ENCODE results near the gene OSBPL2. TPM values are rescaled to one million over a fixed set of nuclear protein-coding genes. Genes with fewer than 3 reads are reported as not detected.

The OSBPL2 gene
- total RNA-seq, 1 donor from 2014 or later, result 56.7 TPM

- TF ChIP-seq CTCF (IDR thresholded peaks at IDR 0.05; ENCODE audit: unreplicated experiment), result no peak
- Mint-ChIP-seq H3K27ac (no peak overlapping the region), H3K36me3 (ENCODE audit: insufficient read depth) (no peaks in the 10 kb centered on the region), H3K9me3 (ENCODE audit: low read depth) (no peaks in the 10 kb centered on the region), H3K27me3 (peaks cover 6% of the 10 kb centered on the region), H3K4me3 (ENCODE audit: low read depth) (no peak overlapping the region), H3K4me1 (ENCODE audit: low read depth) (peaks cover 6% of the 10 kb centered on the region)
- DNase-seq (ENCODE audit: low spot score, unreplicated experiment), result no peak
These were observed 30.1 kb upstream of the OSBPL2 start for GRCh38 chr20:62208061-62208794.

- Mint-ChIP-seq H3K27ac (no peak overlapping the region), H3K4me3 (ENCODE audit: low read depth) (no peak overlapping the region), H3K9me3 (ENCODE audit: low read depth) (no peaks in the 10 kb centered on the region), H3K4me1 (ENCODE audit: low read depth) (peaks cover 6% of the 10 kb centered on the region), H3K36me3 (ENCODE audit: insufficient read depth) (no peaks in the 10 kb centered on the region), H3K27me3 (peaks cover 10% of the 10 kb centered on the region)
- no peak for TF ChIP-seq CTCF (IDR thresholded peaks at IDR 0.05; ENCODE audit: unreplicated experiment)
- no peak for DNase-seq (ENCODE audit: low spot score, unreplicated experiment)
These were observed 29.2 kb upstream of the OSBPL2 start for GRCh38 chr20:62208795-62209755.

- no peak for DNase-seq (ENCODE audit: low spot score, unreplicated experiment)
- no peak overlapping the region for H3K4me3 Mint-ChIP-seq (ENCODE audit: low read depth)
- peaks cover 18% of the 10 kb centered on the region for H3K27me3 Mint-ChIP-seq
- H3K9me3 Mint-ChIP-seq (ENCODE audit: low read depth), result no peaks in the 10 kb centered on the region
- H3K4me1 Mint-ChIP-seq (ENCODE audit: low read depth), result peaks cover 6% of the 10 kb centered on the region
- no peak for TF ChIP-seq CTCF (IDR thresholded peaks at IDR 0.05; ENCODE audit: unreplicated experiment)
- no peaks in the 10 kb centered on the region for H3K36me3 Mint-ChIP-seq (ENCODE audit: insufficient read depth)
- no peak overlapping the region for H3K27ac Mint-ChIP-seq
These were observed 28.3 kb upstream of the OSBPL2 start for GRCh38 chr20:62209850-62210495.

- TF ChIP-seq CTCF (IDR thresholded peaks at IDR 0.05; ENCODE audit: unreplicated experiment), result no peak
- Mint-ChIP-seq H3K9me3 (ENCODE audit: low read depth) (no peaks in the 10 kb centered on the region), H3K27ac (no peak overlapping the region), H3K4me3 (ENCODE audit: low read depth) (no peak overlapping the region), H3K36me3 (ENCODE audit: insufficient read depth) (no peaks in the 10 kb centered on the region), H3K4me1 (ENCODE audit: low read depth) (peaks cover 6% of the 10 kb centered on the region), H3K27me3 (peaks cover 23% of the 10 kb centered on the region)
- DNase-seq (ENCODE audit: low spot score, unreplicated experiment), result no peak
These were observed 27.8 kb upstream of the OSBPL2 start for GRCh38 chr20:62210496-62210855.

GRCh38 chr20:62211216-62211615 is 27.1 kb upstream of the OSBPL2 start:
- no peak overlapping the region for H3K4me3 Mint-ChIP-seq (ENCODE audit: low read depth)
- no peak for DNase-seq (ENCODE audit: low spot score, unreplicated experiment)
- H3K9me3 Mint-ChIP-seq (ENCODE audit: low read depth), result no peaks in the 10 kb centered on the region
- peaks cover 24% of the 10 kb centered on the region for H3K27me3 Mint-ChIP-seq
- H3K36me3 Mint-ChIP-seq (ENCODE audit: insufficient read depth), result no peaks in the 10 kb centered on the region
- no peak overlapping the region for H3K27ac Mint-ChIP-seq
- no peak for TF ChIP-seq CTCF (IDR thresholded peaks at IDR 0.05; ENCODE audit: unreplicated experiment)
- peaks cover 6% of the 10 kb centered on the region for H3K4me1 Mint-ChIP-seq (ENCODE audit: low read depth)
